A549 (cell line): ENCODE measurements around the gene PDYN. TPM values are rescaled to one million over a fixed set of nuclear protein-coding genes. Genes with fewer than 3 reads are reported as not detected.
A peak's percentile ranks its signal among the peaks of the same experiment; 100 is the strongest.

Source experiments
- ATAC-seq, 2 experiments: fragments of 200-7000 bp in 1 of 2; fragments of >200 bp in 1 of 2; cut with Nextera tagmentation in 1 of 2; cut with Tn5 transposase in 1 of 2; 3 replicates each; pipeline versions ENCODE4 v1.8.0 to v1.9.1; 2018 to 2020; ENCODE audit warnings: mild to moderate bottlenecking in 1 of 2, moderate library complexity in 1 of 2
- CTCF ChIA-PET: fragments of 300-600 bp; sonication (Branson Sonifier 250); formaldehyde crosslinking; extraction: SDS; loops from one replicate; lab custom pipeline; 2021; ENCODE audit warnings: antibody characterized with exemption, inconsistent platforms; lab: Yijun Ruan, JAX
- POLR2A ChIA-PET: fragments of 350-600 bp; formaldehyde crosslinking; extraction: SDS; loops from one replicate; lab custom pipeline; 2021; ENCODE audit warnings: antibody characterized with exemption, inconsistent platforms; lab: Yijun Ruan, JAX
- DNase-seq, 2 experiments: peaks; one replicate each; pipeline versions ENCODE4 v3.0.0 to v3.0.0-alpha.2; 2011 to 2016; ENCODE audit warnings: low read depth in 1 of 2, low spot score in 1 of 2
- FAIRE-seq: peaks from 2 replicates; lab custom pipeline; 2011; peaks lifted over from hg19 to GRCh38; lab: Jason Lieb, UNC
- H3K27ac ChIP-seq, 2 experiments: fragments of >200 bp; sonication (Bioruptor Twin); formaldehyde crosslinking; 3 replicates each; pipeline ENCODE4 v1.5.1; 2016 to 2017
- H3K4me1 ChIP-seq: fragments of >200 bp; sonication (Bioruptor Twin); formaldehyde crosslinking; 3 replicates; pipeline ENCODE4 v1.6.1; 2016
- H3K4me2 ChIP-seq: fragments of >200 bp; sonication (Bioruptor Twin); formaldehyde crosslinking; 3 replicates; pipeline ENCODE4 v1.6.1; 2016
- H3K4me3 ChIP-seq: fragments of >200 bp; sonication (Bioruptor Twin); formaldehyde crosslinking; 3 replicates; pipeline ENCODE4 v1.5.1; 2016
- H3K9me3 ChIP-seq: fragments of >200 bp; sonication (Bioruptor Twin); formaldehyde crosslinking; 3 replicates; pipeline ENCODE4 v1.6.1; 2016
- BCL3 ChIP-seq: fragments of >200 bp; sonication (Bioruptor Twin); formaldehyde crosslinking; IDR thresholded peaks from 3 replicates; pipeline ENCODE4 v1.6.1; 2016
- BHLHE40 ChIP-seq: IDR thresholded peaks from 2 replicates; pipeline ENCODE4 v1.6.1; 2012; ENCODE audit warnings: low read depth, low read length, inconsistent platforms
- EHF ChIP-seq: fragments of 250-450 bp; sonication (Bioruptor Pico); IDR thresholded peaks from 2 replicates; pipeline ENCODE4 v1.5.0; 2020; ENCODE audit warnings: mild to moderate bottlenecking
- EP300 ChIP-seq, 2 experiments: fragments of >200 bp; sonication (Bioruptor Twin); formaldehyde crosslinking; IDR thresholded peaks; 2 replicates in 1 of 2; 3 replicates in 1 of 2; pipeline ENCODE4 v1.6.1; 2016 to 2017
- FOSB ChIP-seq: fragments of 250-450 bp; sonication (Bioruptor Pico); IDR thresholded peaks from 2 replicates; pipeline ENCODE4 v1.5.0; 2020; ENCODE audit warnings: mild to moderate bottlenecking, moderate library complexity
- FOSL2 ChIP-seq, 2 experiments: fragments of 450-650 bp in 1 of 2; fragments of >200 bp in 1 of 2; sonication (Bioruptor Twin) in 1 of 2; formaldehyde crosslinking; IDR thresholded peaks; 2 replicates each; pipeline versions ENCODE4 v1.5.0 to v1.6.1; 2016 to 2020; ENCODE audit warnings: mild to moderate bottlenecking in 1 of 2, moderate library complexity in 1 of 2
- GATA3 ChIP-seq: IDR thresholded peaks from 2 replicates; pipeline ENCODE4 v1.6.1; 2012; ENCODE audit warnings: borderline replicate concordance
- HDAC2 ChIP-seq: fragments of 200-600 bp; sonication (generic); IDR thresholded peaks from 2 replicates; pipeline ENCODE4 v1.6.1; 2016
- HOXA7 ChIP-seq: fragments of 250-450 bp; sonication (Bioruptor Pico); IDR thresholded peaks from 2 replicates; pipeline ENCODE4 v1.5.0; 2020; ENCODE audit warnings: mild to moderate bottlenecking, moderate library complexity
- HOXB5 ChIP-seq: fragments of 250-450 bp; sonication (Bioruptor Pico); IDR thresholded peaks from 2 replicates; pipeline ENCODE4 v1.5.0; 2020; ENCODE audit warnings: mild to moderate bottlenecking, moderate library complexity
- JUNB ChIP-seq: fragments of >200 bp; sonication (Bioruptor Twin); formaldehyde crosslinking; IDR thresholded peaks from 2 replicates; pipeline ENCODE4 v1.6.1; 2016
- MAZ ChIP-seq: fragments of 150-350 bp; IDR thresholded peaks from 2 replicates; pipeline ENCODE4 v1.6.1; 2014; ENCODE audit warnings: antibody characterized with exemption, low read depth, low read length, borderline replicate concordance
- MYC ChIP-seq: IDR thresholded peaks from 2 replicates; pipeline ENCODE4 v1.6.1; 2012; ENCODE audit warnings: mild to moderate bottlenecking, inconsistent platforms, low read length, improper control_type of control experiment, borderline replicate concordance
- POLR2A ChIP-seq: IDR thresholded peaks from 2 replicates; pipeline ENCODE4 v1.6.1; 2012; ENCODE audit warnings: mild to moderate bottlenecking, low read length
- RCOR1 ChIP-seq: fragments of 150-350 bp; IDR thresholded peaks from 2 replicates; pipeline ENCODE4 v1.6.1; 2014; ENCODE audit warnings: antibody characterized with exemption, low read length, low read depth
- RNF2 ChIP-seq: fragments of 200-600 bp; sonication (generic); IDR thresholded peaks from 2 replicates; pipeline ENCODE4 v1.6.1; 2016; ENCODE audit warnings: low read depth, mild to moderate bottlenecking, antibody characterized with exemption, moderate library complexity, borderline replicate concordance
- SREBF2 ChIP-seq: fragments of 450-650 bp; IDR thresholded peaks from 2 replicates; pipeline ENCODE4 v1.6.1; 2014; ENCODE audit warnings: mild to moderate bottlenecking, moderate library complexity
- TP53 ChIP-seq: fragments of 250-450 bp; sonication (Bioruptor Pico); IDR thresholded peaks from 2 replicates; pipeline ENCODE4 v1.5.0; 2021; ENCODE audit warnings: mild to moderate bottlenecking, moderate library complexity
- ZNF302 ChIP-seq: fragments of 250-450 bp; sonication (Bioruptor Pico); IDR thresholded peaks from 2 replicates; pipeline ENCODE4 v1.9.0; 2021; ENCODE audit warnings: inconsistent platforms, mild to moderate bottlenecking, moderate library complexity
- WGBS: methylation state at CpG from one replicate; pipeline ENCODE4 v1.1.6; 2017; ENCODE audit errors: missing lambda C conversion rate; 5-methylcytosine and 5-hydroxymethylcytosine counted together
- polyA plus RNA-seq, 4 experiments: library from polyadenylated mRNA; depleted of rRNA in 3 of 4; stranded (reverse); fragments of >200 nt; fragmentation: RNase III in 1 of 4; extraction: RNeasy Plus Mini Kit Qiagen cat#74134 plus additional on column Dnase treatment in 1 of 4; gene quantifications; 2 replicates in 3 of 4; 3 replicates in 1 of 4; pipeline ENCODE4 v1.2.3, GENCODE V29; 2011 to 2017
- TF ChIP-seq, protein P1 (sequence below): fragments of 150-350 bp; IDR thresholded peaks from 2 replicates; pipeline ENCODE4 v1.6.1; 2014; ENCODE audit warnings: low read depth, mild to moderate bottlenecking, low read length
- TF ChIP-seq, protein P2 (sequence below): IDR thresholded peaks from 2 replicates; pipeline ENCODE4 v1.6.1; 2012
- TF ChIP-seq, protein P3 (sequence below): fragments of 200-600 bp; sonication (generic); IDR thresholded peaks from 2 replicates; pipeline ENCODE4 v1.6.1; 2016; ENCODE audit warnings: antibody characterized with exemption, mild to moderate bottlenecking, moderate library complexity

PDYN gene
- polyA plus RNA-seq, 2 of the 4 experiments (the other 2 are of a cell fraction): not detected

DNA sequence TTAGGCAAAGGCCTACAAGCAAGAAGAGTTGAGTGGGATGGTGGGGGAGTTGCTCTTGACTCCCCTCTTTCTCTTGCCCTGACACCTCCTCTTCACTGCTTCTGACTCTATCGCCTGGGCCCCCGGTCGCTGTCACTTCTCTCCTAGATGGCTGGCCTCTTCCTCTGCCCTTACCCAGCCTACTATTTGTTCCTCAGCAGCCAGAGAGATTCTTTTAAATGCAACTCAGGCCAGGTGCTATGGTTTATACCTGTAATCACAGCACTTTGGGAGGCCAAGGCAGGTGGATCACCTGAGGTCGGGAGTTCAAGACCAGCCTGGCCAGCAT lies 4.3 kb upstream of the PDYN start:
- no peaks in the 10 kb centered on the region for H3K4me1 ChIP-seq
- ChIA-PET POLR2A (no interaction called here), CTCF (interaction anchor here (5.8 kb wide), 1 partner anchor 8 kb away, joined by 45 read pairs; no protein-coding TSS in a partner anchor)
- H3K4me3 ChIP-seq: no peak overlapping the region
- no peak for DNase-seq
- no peak for ATAC-seq
- WGBS: 52% methylated on average over 4 of the region's 4 CpGs
- H3K27ac ChIP-seq: no peak overlapping the region
- H3K4me2 ChIP-seq: no peak overlapping the region
- TF ChIP-seq POLR2A: no peak
- no peak for TF ChIP-seq GATA3
- TF ChIP-seq EP300 (IDR thresholded peaks at IDR 0.05): no peak
- TF ChIP-seq BHLHE40: no peak
- TF ChIP-seq, protein P1, sequence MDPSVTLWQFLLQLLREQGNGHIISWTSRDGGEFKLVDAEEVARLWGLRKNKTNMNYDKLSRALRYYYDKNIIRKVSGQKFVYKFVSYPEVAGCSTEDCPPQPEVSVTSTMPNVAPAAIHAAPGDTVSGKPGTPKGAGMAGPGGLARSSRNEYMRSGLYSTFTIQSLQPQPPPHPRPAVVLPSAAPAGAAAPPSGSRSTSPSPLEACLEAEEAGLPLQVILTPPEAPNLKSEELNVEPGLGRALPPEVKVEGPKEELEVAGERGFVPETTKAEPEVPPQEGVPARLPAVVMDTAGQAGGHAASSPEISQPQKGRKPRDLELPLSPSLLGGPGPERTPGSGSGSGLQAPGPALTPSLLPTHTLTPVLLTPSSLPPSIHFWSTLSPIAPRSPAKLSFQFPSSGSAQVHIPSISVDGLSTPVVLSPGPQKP: no peak
- TF ChIP-seq MAZ: no peak
- TF ChIP-seq HOXB5 (CRISPR knock-in tag): no peak
- no peak for TF ChIP-seq HDAC2
- no peak for TF ChIP-seq BCL3
- TF ChIP-seq FOSB (CRISPR knock-in tag): no peak
- TF ChIP-seq JUNB: no peak
- TF ChIP-seq RNF2: no peak
- TF ChIP-seq, protein P2, sequence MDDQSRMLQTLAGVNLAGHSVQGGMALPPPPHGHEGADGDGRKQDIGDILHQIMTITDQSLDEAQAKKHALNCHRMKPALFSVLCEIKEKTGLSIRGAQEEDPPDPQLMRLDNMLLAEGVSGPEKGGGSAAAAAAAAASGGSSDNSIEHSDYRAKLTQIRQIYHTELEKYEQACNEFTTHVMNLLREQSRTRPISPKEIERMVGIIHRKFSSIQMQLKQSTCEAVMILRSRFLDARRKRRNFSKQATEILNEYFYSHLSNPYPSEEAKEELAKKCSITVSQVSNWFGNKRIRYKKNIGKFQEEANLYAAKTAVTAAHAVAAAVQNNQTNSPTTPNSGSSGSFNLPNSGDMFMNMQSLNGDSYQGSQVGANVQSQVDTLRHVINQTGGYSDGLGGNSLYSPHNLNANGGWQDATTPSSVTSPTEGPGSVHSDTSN: no peak
- no peak for FAIRE-seq
- H3K9me3 ChIP-seq: no peaks in the 10 kb centered on the region

- DNase-seq (no peak), FAIRE-seq (no peak), ATAC-seq (0 out of 6 replicates have a peak, but pooled peaks of 1 of the 2 experiments have one; percentile 16)
- 39% methylated on average over 15 of the region's 15 CpGs for WGBS
- H3K4me3 ChIP-seq: no peak overlapping the region
- no peaks in the 10 kb centered on the region for H3K4me1 ChIP-seq
- no peak for TF ChIP-seq ZNF302 (CRISPR knock-in tag)
- no peaks in the 10 kb centered on the region for H3K9me3 ChIP-seq
- no peak overlapping the region for H3K4me2 ChIP-seq
- H3K27ac ChIP-seq: no peak overlapping the region
- CTCF ChIA-PET: interaction anchor here (0.6 to 5.8 kb wide), 3 partner anchors 9 to 98 kb away, joined by 3 to 45 read pairs (median 3); no protein-coding TSS in a partner anchor
- POLR2A ChIA-PET: no interaction called here
Observed at GRCh38 chr20:1997483-1998192, 3.8 kb upstream of the PDYN start.

DNA sequence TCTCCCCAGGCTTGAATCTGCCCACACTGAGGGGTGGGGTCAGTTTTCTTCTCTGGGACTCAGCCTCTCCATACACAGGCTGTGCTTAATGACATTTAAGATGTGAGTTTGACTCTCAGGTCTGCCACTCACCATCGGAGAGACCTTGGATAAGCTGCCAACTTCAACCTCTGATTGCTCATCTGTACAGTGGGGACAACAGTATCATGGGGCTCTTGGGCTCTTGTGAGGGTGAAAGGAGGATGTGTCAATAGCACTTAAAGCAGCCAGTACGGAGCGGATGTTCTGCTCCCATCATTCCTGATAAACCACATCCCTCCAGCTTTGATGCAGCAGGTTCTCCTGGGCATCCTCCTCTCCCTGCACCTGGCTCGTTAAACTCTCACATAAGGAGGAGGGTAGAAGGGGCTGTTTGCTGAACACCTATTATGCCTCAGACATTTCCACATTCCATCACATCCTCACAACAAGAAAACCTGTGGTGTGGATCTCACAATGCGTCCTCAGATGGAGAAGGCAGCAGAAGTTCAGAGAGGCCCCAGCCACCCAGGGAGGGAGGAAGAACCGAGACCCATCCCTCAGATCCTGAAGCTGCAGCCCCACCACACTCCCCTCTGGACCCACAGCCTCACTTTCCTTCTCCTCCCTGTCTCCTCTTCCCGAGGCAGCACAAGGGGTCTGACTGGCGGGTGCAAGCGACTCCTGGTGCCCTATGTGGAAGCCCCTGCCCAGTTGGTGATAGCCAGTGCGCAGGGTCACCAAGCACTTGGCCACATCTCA lies 1.9 kb upstream of the PDYN start:
- ChIA-PET POLR2A (no interaction called here), CTCF (interaction anchor here (0.8 to 5.8 kb wide), 5 partner anchors 10 to 177 kb away, joined by 3 to 45 read pairs (median 4); no protein-coding TSS in a partner anchor)

GRCh38 chr20:1994627-1995026 lies 769 bp upstream of the PDYN start:
- no peaks in the 10 kb centered on the region for H3K4me1 ChIP-seq
- H3K9me3 ChIP-seq: no peaks in the 10 kb centered on the region
- FAIRE-seq (no peak), ATAC-seq (no peak), DNase-seq (no peak)
- ChIA-PET POLR2A (no interaction called here), CTCF (interaction anchor here (1.1 to 5.8 kb wide), 3 partner anchors 9 to 99 kb away, joined by 3 to 45 read pairs (median 4); no protein-coding TSS in a partner anchor)
- 33% methylated on average over 14 of the region's 14 CpGs for WGBS
- no peak overlapping the region for H3K4me3 ChIP-seq
- no peak overlapping the region for H3K4me2 ChIP-seq
- no peak overlapping the region for H3K27ac ChIP-seq
- TF ChIP-seq TP53 (CRISPR knock-in tag) (no peak), ZNF302 (CRISPR knock-in tag) (no peak), RCOR1 (no peak), FOSL2 (IDR thresholded peaks at IDR 0.05) (no peak), FOSL2 (CRISPR knock-in tag; IDR thresholded peaks at IDR 0.05) (no peak), EHF (no peak), FOSB (CRISPR knock-in tag) (no peak), BHLHE40 (no peak), HOXA7 (no peak), MYC (no peak), MAZ (no peak)
- TF ChIP-seq, protein P3, sequence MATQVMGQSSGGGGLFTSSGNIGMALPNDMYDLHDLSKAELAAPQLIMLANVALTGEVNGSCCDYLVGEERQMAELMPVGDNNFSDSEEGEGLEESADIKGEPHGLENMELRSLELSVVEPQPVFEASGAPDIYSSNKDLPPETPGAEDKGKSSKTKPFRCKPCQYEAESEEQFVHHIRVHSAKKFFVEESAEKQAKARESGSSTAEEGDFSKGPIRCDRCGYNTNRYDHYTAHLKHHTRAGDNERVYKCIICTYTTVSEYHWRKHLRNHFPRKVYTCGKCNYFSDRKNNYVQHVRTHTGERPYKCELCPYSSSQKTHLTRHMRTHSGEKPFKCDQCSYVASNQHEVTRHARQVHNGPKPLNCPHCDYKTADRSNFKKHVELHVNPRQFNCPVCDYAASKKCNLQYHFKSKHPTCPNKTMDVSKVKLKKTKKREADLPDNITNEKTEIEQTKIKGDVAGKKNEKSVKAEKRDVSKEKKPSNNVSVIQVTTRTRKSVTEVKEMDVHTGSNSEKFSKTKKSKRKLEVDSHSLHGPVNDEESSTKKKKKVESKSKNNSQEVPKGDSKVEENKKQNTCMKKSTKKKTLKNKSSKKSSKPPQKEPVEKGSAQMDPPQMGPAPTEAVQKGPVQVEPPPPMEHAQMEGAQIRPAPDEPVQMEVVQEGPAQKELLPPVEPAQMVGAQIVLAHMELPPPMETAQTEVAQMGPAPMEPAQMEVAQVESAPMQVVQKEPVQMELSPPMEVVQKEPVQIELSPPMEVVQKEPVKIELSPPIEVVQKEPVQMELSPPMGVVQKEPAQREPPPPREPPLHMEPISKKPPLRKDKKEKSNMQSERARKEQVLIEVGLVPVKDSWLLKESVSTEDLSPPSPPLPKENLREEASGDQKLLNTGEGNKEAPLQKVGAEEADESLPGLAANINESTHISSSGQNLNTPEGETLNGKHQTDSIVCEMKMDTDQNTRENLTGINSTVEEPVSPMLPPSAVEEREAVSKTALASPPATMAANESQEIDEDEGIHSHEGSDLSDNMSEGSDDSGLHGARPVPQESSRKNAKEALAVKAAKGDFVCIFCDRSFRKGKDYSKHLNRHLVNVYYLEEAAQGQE: no peak

More for the DNA sequence above, 1.9 kb upstream of the PDYN start:
- TF ChIP-seq SREBF2: no peak
- Histone ChIP-seq H3K4me2 (no peak overlapping the region), H3K27ac (no peak overlapping the region), H3K9me3 (no peaks in the 10 kb centered on the region), H3K4me1 (no peaks in the 10 kb centered on the region), H3K4me3 (no peak overlapping the region)
- no peak for FAIRE-seq
- 29% methylated on average over 10 of the region's 10 CpGs for WGBS
- no peak for DNase-seq
- no peak for ATAC-seq
